Stimulated activated CD4-positive, alpha-beta T cell treated with anti-CD3 and anti-CD28 coated beads, Interleukin-12 subunit alpha, Interleukin-12 subunit beta, amount 100 ng/mL, for 48 hours (primary cell): ENCODE results near the gene ECEL1.
"Not testable (repeated sequence)": the region's sequence is repeated elsewhere in the genome, so short reads cannot be mapped to it uniquely, and the experiment has no call there.

Source experiments
- DNase-seq, 3 donors: peaks; one replicate each; pipeline ENCODE4 v3.0.0-alpha.2; 2020; ENCODE audit warnings: low read depth in 2 of 3, low spot score in 1 of 3

Gene ECEL1, protein sequence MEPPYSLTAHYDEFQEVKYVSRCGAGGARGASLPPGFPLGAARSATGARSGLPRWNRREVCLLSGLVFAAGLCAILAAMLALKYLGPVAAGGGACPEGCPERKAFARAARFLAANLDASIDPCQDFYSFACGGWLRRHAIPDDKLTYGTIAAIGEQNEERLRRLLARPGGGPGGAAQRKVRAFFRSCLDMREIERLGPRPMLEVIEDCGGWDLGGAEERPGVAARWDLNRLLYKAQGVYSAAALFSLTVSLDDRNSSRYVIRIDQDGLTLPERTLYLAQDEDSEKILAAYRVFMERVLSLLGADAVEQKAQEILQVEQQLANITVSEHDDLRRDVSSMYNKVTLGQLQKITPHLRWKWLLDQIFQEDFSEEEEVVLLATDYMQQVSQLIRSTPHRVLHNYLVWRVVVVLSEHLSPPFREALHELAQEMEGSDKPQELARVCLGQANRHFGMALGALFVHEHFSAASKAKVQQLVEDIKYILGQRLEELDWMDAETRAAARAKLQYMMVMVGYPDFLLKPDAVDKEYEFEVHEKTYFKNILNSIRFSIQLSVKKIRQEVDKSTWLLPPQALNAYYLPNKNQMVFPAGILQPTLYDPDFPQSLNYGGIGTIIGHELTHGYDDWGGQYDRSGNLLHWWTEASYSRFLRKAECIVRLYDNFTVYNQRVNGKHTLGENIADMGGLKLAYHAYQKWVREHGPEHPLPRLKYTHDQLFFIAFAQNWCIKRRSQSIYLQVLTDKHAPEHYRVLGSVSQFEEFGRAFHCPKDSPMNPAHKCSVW

DNA sequence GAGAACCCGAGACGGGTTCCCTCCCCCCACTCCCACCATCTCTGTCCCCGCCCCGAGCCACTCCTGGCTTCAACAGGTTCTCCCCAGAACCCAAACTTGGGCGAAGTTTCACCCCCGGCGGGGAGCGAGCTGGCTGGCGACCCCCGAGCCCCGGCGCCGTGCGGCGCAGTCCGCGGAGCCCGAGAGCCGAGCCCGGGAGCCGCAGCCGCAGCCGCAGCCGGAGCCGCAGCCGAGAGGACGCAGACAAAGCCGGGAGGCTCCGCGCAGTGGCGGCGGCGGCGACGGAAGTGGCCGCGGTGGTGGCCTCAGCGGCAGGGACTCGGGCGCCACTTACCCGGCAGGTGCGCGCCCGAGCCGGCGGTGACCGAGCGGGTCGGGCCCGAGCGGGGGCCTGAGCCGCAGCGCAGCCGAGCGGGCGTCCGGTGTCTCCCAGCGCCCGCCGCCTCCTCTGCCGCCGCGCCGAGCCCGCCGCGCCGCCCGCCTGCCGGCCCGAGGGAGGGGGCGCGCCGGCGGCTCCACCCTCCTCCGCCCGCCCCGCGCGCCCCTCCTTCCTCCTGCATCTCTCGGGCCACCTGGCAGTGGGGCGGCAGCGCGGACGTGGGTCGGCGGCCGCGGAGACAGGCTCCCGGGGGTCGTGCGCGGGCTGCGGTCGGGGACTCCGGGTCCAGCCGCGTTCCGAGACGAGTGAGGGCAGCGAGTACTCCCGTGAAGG is at the start of gene ECEL1:
Gene ECEL1, minus strand, starts transcription at position 450 of the 712 bp plus-strand sequence. CDS start 1,181 bp downstream, outside the sequence.
- no peak for DNase-seq

DNA sequence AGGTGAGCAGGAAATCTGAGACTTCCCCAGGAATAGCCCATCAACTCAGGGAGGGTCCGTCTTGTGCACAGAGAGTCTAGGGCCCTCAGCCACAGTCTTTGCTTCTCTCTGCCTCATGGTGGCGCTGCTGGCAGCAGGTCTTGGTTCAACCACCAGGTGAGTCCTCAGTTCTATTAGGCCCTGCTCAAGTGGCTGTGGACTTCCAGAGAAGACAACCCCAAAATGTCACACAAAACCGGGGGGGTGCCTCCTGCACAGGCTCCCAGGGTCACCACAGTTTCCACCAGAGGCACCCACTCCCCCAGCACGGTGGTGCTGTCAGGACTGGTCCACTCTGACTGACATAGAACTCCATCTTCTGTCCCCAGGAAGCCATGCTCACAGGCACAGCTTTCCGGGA is 49.4 kb upstream of the ECEL1 start:
- DNase-seq: no peak

DNA sequence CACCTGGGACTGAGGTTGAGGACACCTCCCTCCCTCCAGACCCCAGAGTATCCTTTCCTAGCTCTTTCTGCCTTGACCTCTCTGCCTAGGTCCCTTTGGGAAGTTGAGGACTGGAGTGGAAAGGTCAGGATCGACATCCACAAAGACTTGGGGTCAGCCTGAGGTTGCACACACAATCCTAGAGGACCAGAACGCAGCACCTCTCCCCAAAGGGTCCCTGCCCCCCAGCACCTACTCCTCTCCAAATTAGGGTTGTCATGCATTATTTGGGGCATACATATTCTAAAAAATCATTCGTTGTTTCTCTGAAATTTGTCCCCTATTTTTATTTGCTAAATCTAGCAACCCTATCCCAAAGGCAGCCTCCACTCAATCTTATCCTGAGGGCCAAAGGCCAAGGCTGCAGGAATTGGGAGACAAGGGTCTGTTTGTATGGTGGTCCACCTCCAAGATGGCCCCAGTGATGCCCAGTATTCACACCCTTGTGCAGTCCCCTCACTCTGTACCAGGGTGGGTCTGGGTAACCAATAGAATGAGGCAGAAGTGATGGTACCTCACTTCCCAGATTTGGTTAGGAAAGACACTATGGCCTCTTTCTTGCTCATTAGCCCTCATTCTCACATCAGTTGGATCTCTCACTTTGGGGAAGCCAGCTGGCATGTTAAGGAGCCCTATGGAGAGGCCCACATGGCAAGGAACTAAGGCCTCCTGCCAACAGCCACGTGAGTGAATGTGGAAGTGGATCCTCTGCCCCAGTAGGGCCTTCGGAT is 48.3 kb upstream of the ECEL1 start:
- no peak for DNase-seq

DNA sequence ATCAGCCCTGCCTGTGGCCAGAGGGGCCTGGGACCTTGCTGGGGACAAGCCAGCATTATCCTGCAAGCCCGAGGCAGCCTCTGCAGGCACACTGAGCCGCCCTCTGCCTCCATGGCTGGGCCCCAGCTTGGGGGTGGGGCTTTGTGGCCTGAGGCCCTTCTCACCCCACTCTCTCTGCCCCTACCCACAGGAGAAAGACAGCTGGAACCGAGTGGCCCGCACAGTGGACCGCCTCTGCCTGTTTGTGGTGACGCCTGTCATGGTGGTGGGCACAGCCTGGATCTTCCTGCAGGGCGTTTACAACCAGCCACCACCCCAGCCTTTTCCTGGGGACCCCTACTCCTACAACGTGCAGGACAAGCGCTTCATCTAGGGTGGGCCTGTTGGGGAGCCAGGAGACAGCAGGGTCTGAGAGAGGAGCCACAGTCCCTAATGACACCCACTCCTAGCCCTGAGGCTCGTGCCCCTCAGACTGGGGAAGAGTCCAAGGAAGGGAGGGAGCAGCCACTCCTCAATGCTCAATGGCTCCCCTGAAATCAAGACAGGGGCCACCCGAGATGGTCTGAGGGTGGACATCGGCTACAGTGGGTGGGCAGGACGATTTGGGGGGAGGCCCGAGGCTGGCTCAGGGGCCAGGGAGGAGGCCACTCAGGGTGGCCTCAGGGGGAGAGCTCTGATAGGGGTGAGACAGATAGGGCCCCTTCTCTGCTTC is 47.5 kb upstream of the ECEL1 start:
- no peak for DNase-seq

DNA sequence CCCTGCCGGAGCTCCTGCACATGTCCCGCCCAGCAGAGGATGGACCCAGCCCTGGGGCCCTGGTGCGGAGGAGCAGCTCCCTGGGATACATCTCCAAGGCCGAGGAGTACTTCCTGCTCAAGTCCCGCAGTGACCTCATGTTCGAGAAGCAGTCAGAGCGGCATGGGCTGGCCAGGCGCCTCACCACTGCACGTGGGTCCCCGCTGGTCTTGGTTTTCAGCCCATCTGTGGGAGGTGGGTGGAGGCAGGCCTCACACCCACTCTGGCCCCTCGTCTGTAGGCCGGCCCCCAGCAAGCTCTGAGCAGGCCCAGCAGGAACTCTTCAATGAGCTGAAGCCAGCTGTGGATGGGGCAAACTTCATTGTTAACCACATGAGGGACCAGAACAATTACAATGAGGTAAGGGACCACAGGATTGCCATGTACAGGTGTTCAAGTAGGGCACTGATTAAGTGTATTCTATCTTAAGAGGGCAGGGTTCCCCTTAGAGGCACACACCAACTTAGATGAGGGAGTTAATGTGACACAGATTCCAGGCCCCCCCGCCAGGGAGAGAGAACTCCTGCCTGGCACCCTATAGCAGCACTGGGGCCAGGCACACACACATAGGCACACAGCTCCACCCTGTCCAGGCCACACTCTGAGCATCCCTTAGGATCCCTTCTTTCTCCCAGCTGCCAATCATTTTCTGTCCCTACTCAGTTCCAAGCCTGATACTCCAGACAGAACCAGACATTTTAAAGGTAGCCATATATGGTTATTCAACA is 46.5 kb upstream of the ECEL1 start:
- DNase-seq: no peak

DNA sequence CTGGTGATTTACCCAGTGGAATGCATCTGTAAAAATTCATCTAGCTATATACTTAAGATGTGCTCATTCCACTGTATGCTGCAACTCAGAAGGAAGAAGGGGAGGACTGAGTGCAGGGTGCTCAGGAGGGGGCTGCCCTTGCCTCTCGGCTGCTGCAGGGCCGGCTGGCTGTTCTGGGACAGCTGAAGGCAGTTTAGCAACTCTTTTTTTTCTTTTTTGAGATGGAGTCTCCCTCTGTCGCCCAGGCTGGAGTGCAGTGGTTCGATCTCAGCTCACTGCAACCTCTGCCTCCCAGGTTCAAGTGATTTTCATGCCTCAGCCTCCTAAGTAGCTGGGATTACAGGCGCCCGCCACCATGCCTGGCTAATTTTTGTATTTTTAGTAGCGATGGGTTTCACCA is 45.2 kb upstream of the ECEL1 start:
- not testable (repeated sequence) for DNase-seq

DNA sequence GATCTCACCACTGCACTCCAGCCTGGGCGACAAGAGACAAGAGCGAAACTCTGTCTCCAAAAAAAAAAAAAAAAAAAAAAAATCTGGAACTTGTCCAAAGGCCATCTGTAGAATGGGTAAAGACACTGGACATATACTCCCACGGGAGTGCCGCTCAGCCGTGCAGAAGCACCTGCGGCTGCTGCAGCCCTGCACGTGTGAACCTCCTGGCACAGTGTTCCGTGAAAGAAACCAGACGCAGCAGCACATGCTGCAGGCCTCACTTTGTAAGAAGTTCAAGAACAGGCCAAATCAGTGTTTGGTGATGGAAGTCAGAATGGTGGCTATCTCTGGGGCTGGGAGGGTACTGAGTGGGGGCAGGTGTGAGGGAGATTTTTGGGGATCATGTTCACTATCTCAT is 44.8 kb upstream of the ECEL1 start:
- DNase-seq: no peak

DNA sequence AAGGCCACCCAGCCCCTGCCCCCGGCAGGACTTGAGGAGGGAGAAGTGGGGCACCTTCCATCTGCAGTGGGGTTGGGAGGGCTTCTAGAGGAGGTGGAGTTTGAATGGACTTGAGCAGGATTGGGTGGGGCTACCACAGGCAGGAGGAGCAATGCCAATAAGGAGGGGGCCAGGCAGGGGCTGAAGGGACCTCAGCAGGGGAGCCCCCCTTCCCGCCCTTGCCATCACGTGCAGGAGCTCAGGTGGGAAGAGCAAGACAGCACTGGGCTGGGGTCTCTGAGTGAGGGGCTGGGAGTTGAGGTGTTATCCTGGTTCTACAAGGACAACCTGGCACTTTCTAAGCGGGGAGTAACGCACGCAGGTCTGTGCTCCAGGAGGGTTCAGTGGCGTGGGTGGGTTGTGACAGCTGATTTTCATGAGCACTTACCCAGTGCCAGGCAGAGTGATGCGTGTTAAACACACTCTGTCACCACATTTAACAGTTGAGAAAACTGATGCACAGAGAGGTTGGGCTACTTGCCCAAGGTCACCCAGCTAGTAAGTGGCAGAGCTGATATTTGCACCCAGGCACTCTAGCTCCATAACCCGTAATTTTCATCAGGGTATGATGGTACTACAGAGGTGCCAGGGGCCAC is 43.1 kb upstream of the ECEL1 start:
- no peak for DNase-seq

DNA sequence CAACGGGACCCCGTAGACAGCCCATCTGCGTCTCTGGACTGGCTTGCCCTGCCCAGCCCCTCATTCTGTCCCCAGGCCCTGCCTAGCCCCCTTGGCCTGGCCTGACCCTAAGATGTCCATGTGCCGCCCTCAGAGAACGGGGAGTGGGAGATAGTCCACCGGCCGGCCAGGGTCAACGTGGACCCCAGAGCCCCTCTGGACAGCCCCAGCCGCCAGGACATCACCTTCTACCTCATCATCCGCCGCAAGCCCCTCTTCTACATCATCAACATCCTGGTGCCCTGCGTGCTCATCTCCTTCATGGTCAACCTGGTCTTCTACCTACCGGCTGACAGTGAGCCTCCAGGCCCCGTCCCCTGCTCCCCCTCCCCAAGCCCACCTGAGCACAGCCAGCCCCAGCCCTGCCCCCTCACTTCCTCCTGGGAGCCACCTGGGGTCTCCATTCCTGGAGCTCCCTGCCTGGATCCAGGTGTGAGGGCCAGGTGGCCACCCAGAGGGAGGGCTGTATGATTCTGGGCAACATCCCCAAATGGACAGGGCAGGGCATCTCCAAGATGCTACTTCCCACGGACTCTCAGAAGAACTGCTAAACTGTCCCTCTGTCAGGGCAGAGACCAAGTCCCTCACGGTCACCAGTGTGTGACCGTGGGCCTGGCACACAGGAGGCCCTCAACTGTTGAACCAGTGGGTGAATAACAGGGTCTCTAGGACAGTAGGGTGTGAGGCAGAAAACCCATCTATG is 42.3 kb upstream of the ECEL1 start:
- DNase-seq: no peak

DNA sequence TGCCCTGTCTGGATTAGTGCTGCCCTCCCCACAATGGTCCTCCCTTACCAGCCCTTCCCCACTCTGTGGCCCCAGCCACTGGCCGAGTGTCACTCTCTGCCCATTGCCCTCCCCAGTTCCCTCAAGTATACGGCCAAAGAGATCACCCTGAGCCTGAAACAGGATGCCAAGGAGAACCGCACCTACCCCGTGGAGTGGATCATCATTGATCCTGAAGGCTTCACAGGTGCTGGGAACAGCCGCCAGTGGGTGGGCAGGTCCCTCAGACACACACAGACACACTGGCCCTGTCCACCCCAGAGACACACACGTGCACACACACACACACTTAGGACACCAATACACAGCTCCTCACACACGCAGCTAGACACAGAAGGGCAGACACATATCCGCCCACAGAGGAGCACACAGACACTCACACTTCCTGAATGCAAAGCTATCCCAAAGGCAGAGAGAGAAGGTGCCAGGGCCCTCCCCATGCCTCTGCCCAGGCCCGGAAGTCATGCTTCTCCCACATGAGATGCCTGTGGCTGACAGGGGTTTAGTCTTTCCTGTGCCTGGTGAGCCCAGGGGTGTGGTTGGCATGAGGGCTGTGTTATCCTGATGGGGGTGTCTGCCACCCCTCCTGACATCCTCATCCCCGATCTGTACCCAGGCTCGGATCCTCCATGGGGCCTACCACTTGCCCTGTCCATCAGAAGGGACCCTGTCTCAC is 41.3 kb upstream of the ECEL1 start:
- DNase-seq: no peak

DNA sequence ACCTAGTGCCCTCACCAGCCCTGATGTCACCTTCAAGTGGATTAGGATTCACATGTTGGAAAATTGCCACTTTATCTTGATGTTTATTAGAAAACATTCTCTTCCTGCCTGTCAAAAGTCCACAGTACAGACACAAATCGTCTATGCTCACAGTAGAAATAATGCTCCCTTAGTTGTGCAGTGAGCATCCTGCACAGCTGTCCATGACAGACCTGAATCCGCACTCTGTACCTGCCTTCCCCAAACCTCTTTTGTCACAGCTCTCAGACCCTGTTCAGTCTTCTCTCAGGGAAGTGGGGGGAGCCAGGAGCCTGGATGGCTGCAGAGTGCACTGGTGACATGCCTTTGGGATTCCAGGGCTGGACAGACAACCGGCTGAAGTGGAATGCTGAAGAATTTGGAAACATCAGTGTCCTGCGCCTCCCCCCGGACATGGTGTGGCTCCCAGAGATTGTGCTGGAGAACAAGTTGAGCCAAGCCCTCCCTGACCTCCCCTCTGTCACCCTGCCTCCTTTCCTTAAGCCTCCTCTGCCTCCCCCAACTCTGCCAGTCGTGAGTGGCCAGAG is 40.4 kb upstream of the ECEL1 start:
- no peak for DNase-seq

DNA sequence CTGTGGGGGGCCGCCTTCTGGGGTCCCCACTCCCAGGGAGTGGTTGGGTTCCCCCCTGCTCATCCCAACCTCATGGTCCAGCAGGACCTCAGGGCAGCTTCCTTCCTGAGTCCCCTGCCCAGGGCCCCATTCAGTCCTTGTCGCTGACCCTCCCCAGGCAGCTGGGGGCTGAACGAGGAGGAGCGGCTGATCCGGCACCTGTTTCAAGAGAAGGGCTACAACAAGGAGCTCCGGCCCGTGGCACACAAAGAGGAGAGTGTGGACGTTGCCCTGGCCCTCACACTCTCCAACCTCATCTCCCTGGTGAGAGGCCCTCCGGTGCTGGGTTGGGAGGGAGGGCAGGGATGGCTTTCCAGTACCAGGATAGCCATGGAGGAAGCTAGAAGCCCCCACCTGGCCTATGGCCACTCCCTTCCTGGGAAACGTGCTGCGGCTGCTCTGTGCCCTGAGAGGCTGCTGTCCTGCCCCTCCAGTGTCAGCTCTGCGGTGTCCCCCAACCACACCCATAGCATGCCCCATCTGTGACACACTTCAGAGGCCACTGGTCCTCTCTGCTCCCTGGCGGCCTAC is 38.8 kb upstream of the ECEL1 start:
- no peak for DNase-seq

DNA sequence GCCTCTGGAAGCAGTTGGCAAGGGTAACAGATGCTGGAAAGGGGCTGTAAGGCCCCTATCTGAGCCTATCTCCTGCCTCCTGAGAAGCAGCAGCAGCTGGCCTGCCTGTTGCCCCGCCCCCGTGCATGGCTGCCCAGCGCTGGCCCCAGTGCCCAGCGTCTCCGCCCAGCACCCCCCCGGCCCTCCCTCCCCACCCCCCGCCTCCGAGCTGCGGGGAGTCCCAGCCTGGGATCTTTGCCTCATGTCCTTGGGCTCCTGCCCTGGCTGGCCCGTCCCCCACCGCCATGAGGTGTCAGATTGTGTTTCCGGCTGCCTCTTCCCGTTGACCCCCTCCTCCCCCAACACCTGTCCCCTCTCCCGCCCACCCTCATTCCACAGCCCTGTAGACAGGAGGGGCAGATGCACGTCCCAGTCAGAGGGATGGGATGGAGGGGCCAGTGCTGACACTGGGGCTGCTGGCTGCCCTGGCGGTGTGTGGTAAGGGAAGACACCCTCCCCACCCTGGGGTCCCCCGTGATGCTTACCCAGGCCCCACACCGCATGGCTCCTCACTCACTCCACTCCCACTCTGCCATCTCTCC is 38.2 kb upstream of the ECEL1 start, which contains the start of gene CHRND:
Gene CHRND, plus strand, starts transcription at position 370 of the 581 bp plus-strand sequence. Its CDS starts 56 bp downstream, at position 426.
- no peak for DNase-seq

DNA sequence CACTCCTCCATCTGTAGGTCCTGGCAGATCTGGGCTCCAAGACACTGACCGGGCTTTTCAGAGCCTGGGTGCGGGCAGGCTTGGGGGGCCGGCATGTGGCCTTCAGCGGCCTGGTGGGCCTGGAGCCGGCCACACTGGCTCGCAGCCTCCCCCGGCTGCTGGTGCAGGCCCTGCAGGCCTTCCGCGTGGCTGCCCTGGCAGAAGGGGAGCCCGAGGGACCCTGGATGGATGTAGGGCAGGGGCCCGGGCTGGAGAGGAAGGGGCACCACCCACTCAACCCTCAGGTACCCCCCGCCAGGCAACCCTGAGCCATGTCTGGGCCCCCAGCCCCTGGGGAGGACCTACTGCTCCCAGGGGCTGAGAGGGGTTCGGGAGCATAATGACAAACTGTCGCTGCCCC is 37.6 kb upstream of the ECEL1 start:
- DNase-seq: no peak

DNA sequence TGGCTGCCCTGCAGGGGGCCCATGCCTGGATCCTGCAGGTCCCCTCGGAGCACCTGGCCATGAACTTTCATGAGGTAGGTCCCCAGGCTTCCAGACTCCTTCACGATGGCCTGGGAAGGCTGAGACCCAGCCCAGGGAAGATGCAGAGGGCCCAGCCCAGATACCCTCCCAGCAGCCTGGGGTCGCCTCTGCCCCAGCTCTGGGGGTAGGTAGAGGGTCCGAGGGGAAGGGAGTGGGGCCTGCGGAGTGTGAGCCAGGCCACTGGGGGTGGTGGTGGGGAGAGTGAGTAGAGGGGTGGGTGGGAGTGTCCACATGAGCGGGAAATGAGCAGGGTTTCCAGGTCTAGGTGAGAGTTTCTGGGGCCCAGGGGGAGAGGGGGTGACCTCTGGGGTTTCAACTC is 37.1 kb upstream of the ECEL1 start:
- no peak for DNase-seq

DNA sequence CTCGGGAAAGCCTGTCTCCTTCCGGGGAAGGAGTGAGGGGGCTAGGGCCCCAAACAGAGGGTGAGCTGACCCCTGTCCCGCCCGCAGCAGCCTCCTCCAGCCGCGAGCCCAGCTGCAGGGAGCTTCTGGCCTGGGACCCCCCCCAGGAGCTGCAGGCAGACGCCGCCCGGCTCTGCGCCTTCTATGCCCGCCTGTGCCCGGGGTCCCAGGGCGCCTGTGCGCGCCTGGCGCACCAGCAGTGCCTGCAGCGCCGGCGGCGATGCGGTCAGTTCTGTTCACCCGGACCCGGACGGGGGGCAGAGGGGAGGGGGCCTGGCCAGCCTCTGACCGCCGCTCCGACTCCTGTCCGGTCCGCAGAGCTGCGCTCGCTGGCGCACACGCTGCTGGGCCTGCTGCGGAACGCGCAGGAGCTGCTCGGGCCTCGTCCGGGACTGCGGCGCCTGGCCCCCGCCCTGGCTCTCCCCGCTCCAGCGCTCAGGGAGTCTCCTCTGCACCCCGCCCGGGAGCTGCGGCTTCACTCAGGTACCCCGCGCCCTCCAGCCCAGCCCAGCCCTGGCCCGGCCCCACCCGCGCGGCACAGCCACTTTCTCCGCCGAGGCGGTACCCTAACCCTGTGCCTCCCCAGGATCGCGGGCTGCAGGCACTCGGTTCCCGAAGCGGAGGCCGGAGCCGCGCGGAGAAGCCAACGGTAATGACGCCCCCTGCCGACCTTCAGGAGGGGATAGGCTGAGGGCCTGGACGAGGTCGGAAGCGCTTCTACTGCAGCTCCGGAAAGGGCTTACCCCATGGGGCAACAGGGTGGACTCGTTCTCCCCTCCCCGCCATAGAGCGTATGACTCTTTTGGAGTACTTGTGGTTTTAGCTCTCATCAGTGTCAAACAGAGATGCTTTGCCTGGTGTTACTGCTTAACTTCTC is 36.3 kb upstream of the ECEL1 start:
- peak in 2 of 3 donors; percentile 32 to 33 for DNase-seq
